Peyer's patch (tissue), 4 donors: ENCODE data around the gene ACSL4. TPM values are rescaled to one million over a fixed set of nuclear protein-coding genes. Genes with fewer than 3 reads are reported as not detected.

Experiments
- DNase-seq, 3 donors: peaks; one replicate each; pipeline ENCODE4 v3.0.0-alpha.2; 2017 to 2019
- H3K27ac ChIP-seq, 4 donors: fragments of 200-600 bp; sonication (generic); one replicate each; pipeline ENCODE4 v1.5.1; 2016 to 2019
- H3K27me3 ChIP-seq, 2 donors: fragments of 200-600 bp; sonication (generic); one replicate each; pipeline ENCODE4 v1.5.1; 2019
- H3K36me3 ChIP-seq, 3 donors: fragments of 200-600 bp; sonication (generic); one replicate each; pipeline ENCODE4 v1.5.1; 2016 to 2019
- H3K4me1 ChIP-seq, 4 donors: fragments of 200-600 bp; sonication (generic); one replicate each; pipeline ENCODE4 v1.5.1; 2016 to 2019
- H3K4me3 ChIP-seq, 4 donors: fragments of 200-600 bp; sonication (generic); 1 replicate in 3 of 4; 2 replicates in 1 of 4; pipeline ENCODE4 v1.5.1; 2016 to 2019; ENCODE audit warnings: mild to moderate bottlenecking in 1 of 4
- H3K9me3 ChIP-seq, 4 donors: fragments of 200-600 bp; sonication (generic); one replicate each; pipeline ENCODE4 v1.5.1; 2016 to 2019; ENCODE audit warnings: mild to moderate bottlenecking in 1 of 4
- POLR2A ChIP-seq, 2 donors: fragments of 450-650 bp; IDR thresholded peaks; one replicate each; pipeline ENCODE4 v1.5.1; 2017; ENCODE audit warnings: antibody characterized with exemption in 2 of 2, mild to moderate bottlenecking in 2 of 2, moderate library complexity in 2 of 2
- small RNA-seq, 2 donors: library from RNA; depleted of rRNA; stranded (forward); fragments of <200 nt; gene quantifications; one replicate each; pipeline ENCODE3, GENCODE V24; 2016
- total RNA-seq, 4 donors: library from RNA; depleted of rRNA; stranded (reverse); fragments of >200 nt; gene quantifications; one replicate each; pipeline ENCODE4 v1.1.0, GENCODE V29; 2016
- TF ChIP-seq, protein P1 (sequence below), 6 experiments: fragments of 450-650 bp in 4 of 6; fragments of 200-600 bp in 2 of 6; sonication (generic) in 1 of 6; IDR thresholded peaks; one replicate each; pipeline ENCODE4 v1.5.1; 2017 to 2019; ENCODE audit warnings: antibody characterized with exemption in 6 of 6, mild to moderate bottlenecking in 3 of 6, moderate library complexity in 1 of 6

ACSL4 gene
- total RNA-seq, 4 donors from 2014 or later: 12.4 to 32.2 (median 17.6) TPM

DNA sequence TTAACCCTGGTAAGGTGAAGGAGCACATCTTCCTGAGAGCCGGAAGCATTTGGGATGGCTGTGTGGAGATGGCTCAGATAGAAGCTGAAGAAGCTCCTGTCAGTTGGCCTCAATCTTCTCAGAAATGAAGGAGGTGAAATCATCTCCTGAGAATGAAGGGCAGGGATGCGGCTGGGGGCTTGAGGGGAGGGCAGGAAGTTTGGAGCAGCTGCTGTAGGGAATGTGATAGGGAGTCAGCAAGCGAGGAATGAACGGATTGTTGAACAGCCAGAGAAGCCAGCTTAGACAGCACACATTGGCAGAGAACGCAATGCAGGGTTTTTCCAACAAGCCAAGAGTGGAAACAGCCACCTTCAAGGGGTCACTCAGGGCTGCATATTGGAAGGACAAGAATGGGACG, 118.1 kb downstream of the ACSL4 start:
- no peak overlapping the region for H3K27ac ChIP-seq
- H3K36me3 ChIP-seq: no peaks in the 10 kb centered on the region
- TF ChIP-seq, protein P1, sequence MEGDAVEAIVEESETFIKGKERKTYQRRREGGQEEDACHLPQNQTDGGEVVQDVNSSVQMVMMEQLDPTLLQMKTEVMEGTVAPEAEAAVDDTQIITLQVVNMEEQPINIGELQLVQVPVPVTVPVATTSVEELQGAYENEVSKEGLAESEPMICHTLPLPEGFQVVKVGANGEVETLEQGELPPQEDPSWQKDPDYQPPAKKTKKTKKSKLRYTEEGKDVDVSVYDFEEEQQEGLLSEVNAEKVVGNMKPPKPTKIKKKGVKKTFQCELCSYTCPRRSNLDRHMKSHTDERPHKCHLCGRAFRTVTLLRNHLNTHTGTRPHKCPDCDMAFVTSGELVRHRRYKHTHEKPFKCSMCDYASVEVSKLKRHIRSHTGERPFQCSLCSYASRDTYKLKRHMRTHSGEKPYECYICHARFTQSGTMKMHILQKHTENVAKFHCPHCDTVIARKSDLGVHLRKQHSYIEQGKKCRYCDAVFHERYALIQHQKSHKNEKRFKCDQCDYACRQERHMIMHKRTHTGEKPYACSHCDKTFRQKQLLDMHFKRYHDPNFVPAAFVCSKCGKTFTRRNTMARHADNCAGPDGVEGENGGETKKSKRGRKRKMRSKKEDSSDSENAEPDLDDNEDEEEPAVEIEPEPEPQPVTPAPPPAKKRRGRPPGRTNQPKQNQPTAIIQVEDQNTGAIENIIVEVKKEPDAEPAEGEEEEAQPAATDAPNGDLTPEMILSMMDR (IDR thresholded peaks at IDR 0.05): no peak
- TF ChIP-seq POLR2A (IDR thresholded peaks at IDR 0.05): no peak
- no peaks in the 10 kb centered on the region for H3K4me1 ChIP-seq
- H3K4me3 ChIP-seq: no peak overlapping the region
- no peaks in the 10 kb centered on the region for H3K27me3 ChIP-seq
- H3K9me3 ChIP-seq: no peaks in the 10 kb centered on the region
- DNase-seq: no peak

DNA sequence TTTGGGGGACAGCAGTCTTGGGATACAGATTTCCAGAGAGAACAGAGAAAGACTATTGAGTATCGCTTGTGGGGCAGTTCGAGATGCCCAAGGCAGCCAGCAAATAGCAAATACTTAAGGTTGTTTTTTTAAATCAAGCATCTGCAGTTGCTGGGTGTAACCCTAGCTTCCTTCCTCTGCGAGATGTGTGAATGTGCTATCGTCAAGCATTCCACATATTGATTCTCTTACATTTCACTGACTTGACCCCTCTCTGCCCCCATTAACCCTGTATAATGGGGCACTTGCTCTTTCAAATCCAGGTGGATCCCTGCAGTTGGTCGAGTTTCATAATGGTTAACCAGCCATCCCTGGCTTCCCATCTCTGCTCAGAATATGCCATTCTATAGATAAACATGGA, 131.6 kb downstream of the ACSL4 start:
- Histone ChIP-seq H3K4me1 (no peaks in the 10 kb centered on the region), H3K36me3 (no peaks in the 10 kb centered on the region), H3K27ac (no peak overlapping the region), H3K4me3 (no peak overlapping the region), H3K27me3 (no peaks in the 10 kb centered on the region), H3K9me3 (no peaks in the 10 kb centered on the region)
- TF ChIP-seq, protein P1 (IDR thresholded peaks at IDR 0.05): no peak
- no peak for TF ChIP-seq POLR2A (IDR thresholded peaks at IDR 0.05)
- no peak for DNase-seq

DNA sequence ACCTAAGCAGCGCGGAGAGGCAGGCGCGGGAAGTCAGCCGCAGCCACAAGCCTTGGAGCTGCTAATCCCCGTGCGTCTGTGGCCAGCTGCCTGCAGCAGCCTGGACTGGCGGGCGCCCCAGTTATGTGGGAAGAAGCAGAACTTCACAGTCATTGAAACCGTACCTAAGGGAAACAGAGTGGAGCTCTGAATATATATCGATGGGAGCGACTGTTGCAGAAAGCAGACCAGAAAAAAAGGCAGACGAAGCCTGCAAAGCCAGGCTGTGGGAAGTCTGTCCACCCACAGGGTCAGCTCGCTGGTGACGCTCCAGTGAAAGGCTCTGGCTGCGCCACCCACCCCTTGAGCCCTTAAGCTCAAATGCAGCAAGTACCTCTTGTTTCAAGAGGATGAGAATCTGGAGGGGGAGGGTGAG, 132.8 kb downstream of the ACSL4 start:
- H3K4me1 ChIP-seq: no peaks in the 10 kb centered on the region
- no peak overlapping the region for H3K4me3 ChIP-seq
- no peak for DNase-seq
- no peaks in the 10 kb centered on the region for H3K27me3 ChIP-seq
- H3K36me3 ChIP-seq: no peaks in the 10 kb centered on the region
- H3K27ac ChIP-seq: no peak overlapping the region
- no peak for TF ChIP-seq POLR2A (IDR thresholded peaks at IDR 0.05)
- TF ChIP-seq, protein P1 (IDR thresholded peaks at IDR 0.05): no peak
- H3K9me3 ChIP-seq: no peaks in the 10 kb centered on the region

DNA sequence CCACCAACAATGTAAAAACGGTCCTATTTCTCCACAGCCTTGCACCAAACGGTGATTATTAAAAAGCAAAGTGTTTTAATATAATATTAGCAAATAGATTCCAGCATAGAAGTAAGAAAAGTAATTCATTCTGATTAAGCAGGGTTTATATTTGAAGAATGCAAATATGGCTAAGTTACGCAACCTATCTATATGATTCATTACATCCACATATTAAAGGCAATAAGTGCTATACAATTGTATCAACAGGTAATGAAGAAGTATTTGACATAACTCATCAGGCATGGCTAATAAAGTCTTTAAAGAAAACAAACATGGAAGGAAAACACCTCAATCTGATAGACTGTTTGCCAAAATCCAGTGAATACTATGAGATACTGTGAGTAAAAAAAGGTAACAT, 137.0 kb downstream of the ACSL4 start:
- Histone ChIP-seq H3K27ac (no peak overlapping the region), H3K4me3 (no peak overlapping the region), H3K27me3 (no peaks in the 10 kb centered on the region), H3K4me1 (no peaks in the 10 kb centered on the region), H3K36me3 (no peaks in the 10 kb centered on the region), H3K9me3 (no peaks in the 10 kb centered on the region)
- TF ChIP-seq POLR2A (IDR thresholded peaks at IDR 0.05): no peak
- TF ChIP-seq, protein P1 (IDR thresholded peaks at IDR 0.05): no peak
- DNase-seq: no peak

Small RNAs within 50 kb of the gene (small RNA-seq; reads per million reads assigned to genes)
- gene AL118496.2 (0 reads per million in 2 donors), gene RF00019 (0 reads per million in 2 donors)

Other genes starting within 250 kb of the ACSL4 start
- 10 to 100 TPM in 2 of 4 donors, 1 to 10 TPM in 2; 4.0 to 13.2 (median 8.0) TPM for gene NXT2, start 196.4 kb downstream of the ACSL4 start, total RNA-seq
- gene KCNE5, start 108.1 kb downstream of the ACSL4 start, total RNA-seq: not detected